T-cell (primary cell): ENCODE results near the gene ZNF598. TPM values are rescaled to one million over a fixed set of nuclear protein-coding genes. Genes with fewer than 3 reads are reported as not detected.

Source experiments
- ATAC-seq, 4 experiments: fragments of 200-7000 bp in 3 of 4; fragments of 150-1000 bp in 1 of 4; cut with Tn5 transposase; replicated peaks in 1 of 4; 1 replicate in 3 of 4; 2 replicates in 1 of 4; pipeline ENCODE4 v1.10.0; 2021; ENCODE audit warnings: moderate library complexity in 3 of 4, mild to moderate bottlenecking in 2 of 4, moderate number of reproducible peaks in 1 of 4
- CTCF ChIA-PET, 2 donors: fragments of 300-600 bp; sonication (Branson Sonifier 250); formaldehyde crosslinking; loops; one replicate each; lab custom pipeline; 2022; ENCODE audit warnings: antibody characterized with exemption in 2 of 2; lab: Charles Lee
- POLR2A ChIA-PET, 2 donors: fragments of 300-600 bp; sonication (Branson Sonifier 250); formaldehyde crosslinking; loops; one replicate each; lab custom pipeline; 2022; ENCODE audit warnings: antibody characterized with exemption in 2 of 2; lab: Charles Lee
- DNase-seq, 35 experiments: peaks; one replicate each; pipeline versions ENCODE4 v3.0.0 to v3.0.0-alpha.2; 2013 to 2023
- H3K27ac ChIP-seq: one replicate; pipeline ENCODE4 v1.5.1; 2013; ENCODE audit warnings: low read length
- H3K27me3 ChIP-seq, 2 experiments: replicated peaks in 1 of 2; 1 replicate in 1 of 2; 2 replicates in 1 of 2; pipeline versions ENCODE4 v1.6.1 to v1.7.0; 2013; ENCODE audit warnings: low read length in 1 of 2, mixed read lengths in 1 of 2; ENCODE audit not compliant: control insufficient read depth in 2 of 2, insufficient read depth in 2 of 2; ENCODE audit errors: extremely low read depth in 1 of 2
- H3K36me3 ChIP-seq, 2 donors: 1 replicate in 1 of 2; 2 replicates in 1 of 2; pipeline versions ENCODE4 v1.6.1 to v1.7.0; 2013; ENCODE audit warnings: low read length in 1 of 2; ENCODE audit not compliant: control insufficient read depth in 2 of 2, insufficient read depth in 1 of 2; ENCODE audit errors: extremely low read depth in 1 of 2
- H3K4me1 ChIP-seq, 2 experiments: 1 replicate in 1 of 2; 2 replicates in 1 of 2; pipeline versions ENCODE4 v1.6.1 to v1.7.0; 2013; ENCODE audit warnings: low read length in 2 of 2, mixed read lengths in 1 of 2; ENCODE audit not compliant: insufficient read depth in 2 of 2, control insufficient read depth in 1 of 2; ENCODE audit errors: extremely low read depth in 1 of 2
- H3K4me3 ChIP-seq, 2 donors: 1 replicate in 1 of 2; 2 replicates in 1 of 2; pipeline versions ENCODE4 v1.5.1 to v1.7.0; 2013; ENCODE audit warnings: mild to moderate bottlenecking in 2 of 2, low read length in 1 of 2, moderate library complexity in 1 of 2; ENCODE audit not compliant: control insufficient read depth in 1 of 2; ENCODE audit errors: extremely low read depth in 1 of 2
- H3K9me3 ChIP-seq: 2 replicates; pipeline ENCODE4 v1.7.0; 2013
- H3K27ac Mint-ChIP-seq, 2 donors: one replicate each; pipeline ENCODE4 v1.8.0; 2020 to 2021; ENCODE audit warnings: mild to moderate bottlenecking in 2 of 2, mixed read lengths in 2 of 2
- H3K27me3 Mint-ChIP-seq, 2 donors: one replicate each; pipeline ENCODE4 v1.8.0; 2021 to 2022; ENCODE audit warnings: mixed read lengths in 2 of 2
- H3K36me3 Mint-ChIP-seq: one replicate; pipeline ENCODE4 v1.8.0; 2021; ENCODE audit warnings: mixed read lengths
- H3K4me1 Mint-ChIP-seq, 3 donors: one replicate each; pipeline ENCODE4 v1.8.0; 2020 to 2022; ENCODE audit warnings: mixed read lengths in 3 of 3, mild to moderate bottlenecking in 1 of 3
- H3K4me3 Mint-ChIP-seq, 3 donors: one replicate each; pipeline ENCODE4 v1.8.0; 2020 to 2022; ENCODE audit warnings: mild to moderate bottlenecking in 3 of 3, mixed read lengths in 3 of 3, moderate library complexity in 3 of 3
- H3K9me3 Mint-ChIP-seq, 3 donors: one replicate each; pipeline ENCODE4 v1.8.0; 2020 to 2022; ENCODE audit warnings: mixed read lengths in 3 of 3
- WGBS: methylation state at CpG from one replicate; pipeline ENCODE4 v1.1.5; 2013; ENCODE audit warnings: missing lambda C conversion rate; ENCODE audit not compliant: insufficient coverage; 5-methylcytosine and 5-hydroxymethylcytosine counted together
- total RNA-seq, 35 experiments: library from RNA in 6 of 35; stranded (reverse) in 6 of 35; fragments of 120-200 nt in 1 of 35; gene quantifications; one replicate each; pipeline versions ENCODE4 v1.2.1 to v1.2.4 and lab custom pipeline; 2013 to 2026

ZNF598 gene
- total RNA-seq, 5 donors from 2014 or later (not counting 1 experiment from before 2014, with no cell fraction given), result 44.3 to 73.7 (median 68.8) TPM

DNA sequence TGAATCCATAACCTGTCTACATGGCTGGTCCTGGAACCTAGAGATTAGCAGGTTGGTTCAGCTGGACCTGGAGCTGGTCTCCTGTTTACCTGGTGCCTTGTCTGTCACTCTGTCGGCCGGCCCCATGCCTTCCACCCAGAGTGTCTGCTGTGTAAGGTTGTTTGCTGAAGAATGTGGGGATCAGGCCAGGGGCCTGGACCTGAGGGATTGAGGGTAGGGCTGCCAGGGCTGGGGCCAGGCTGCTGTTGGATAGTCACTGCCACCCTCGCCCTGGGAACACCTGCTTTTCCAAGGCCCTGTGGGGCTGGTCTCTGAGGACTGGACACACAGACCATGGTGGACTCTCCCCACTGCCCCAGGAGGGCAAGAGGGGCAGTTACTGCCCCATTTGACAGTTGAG lies 18.5 kb upstream of the ZNF598 start:
- Mint-ChIP-seq H3K27ac (no peak overlapping the region), H3K36me3 (no peaks in the 10 kb centered on the region), H3K9me3 (no peaks in the 10 kb centered on the region), H3K27me3 (peaks cover 0 to 2% of the 10 kb centered on the region in 2 donors), H3K4me3 (peak overlapping the region; percentile 49 to 75 (median 72)), H3K4me1 (peaks cover 8 to 19% (median 10%) of the 10 kb centered on the region in 3 donors)
- ChIA-PET POLR2A (no interaction called here), CTCF (no interaction called here)
- Histone ChIP-seq H3K27ac (no peak overlapping the region), H3K36me3 (no peaks in the 10 kb centered on the region), H3K4me3 (no peak overlapping the region), H3K9me3 (no peaks in the 10 kb centered on the region), H3K27me3 (peaks cover 0 to 30% of the 10 kb centered on the region in 2 experiments), H3K4me1 (peaks cover 2 to 32% of the 10 kb centered on the region in 2 experiments)
- ATAC-seq (no peak), DNase-seq (no peak)
- WGBS, result 88% methylated on average over 3 of the region's 3 CpGs

DNA sequence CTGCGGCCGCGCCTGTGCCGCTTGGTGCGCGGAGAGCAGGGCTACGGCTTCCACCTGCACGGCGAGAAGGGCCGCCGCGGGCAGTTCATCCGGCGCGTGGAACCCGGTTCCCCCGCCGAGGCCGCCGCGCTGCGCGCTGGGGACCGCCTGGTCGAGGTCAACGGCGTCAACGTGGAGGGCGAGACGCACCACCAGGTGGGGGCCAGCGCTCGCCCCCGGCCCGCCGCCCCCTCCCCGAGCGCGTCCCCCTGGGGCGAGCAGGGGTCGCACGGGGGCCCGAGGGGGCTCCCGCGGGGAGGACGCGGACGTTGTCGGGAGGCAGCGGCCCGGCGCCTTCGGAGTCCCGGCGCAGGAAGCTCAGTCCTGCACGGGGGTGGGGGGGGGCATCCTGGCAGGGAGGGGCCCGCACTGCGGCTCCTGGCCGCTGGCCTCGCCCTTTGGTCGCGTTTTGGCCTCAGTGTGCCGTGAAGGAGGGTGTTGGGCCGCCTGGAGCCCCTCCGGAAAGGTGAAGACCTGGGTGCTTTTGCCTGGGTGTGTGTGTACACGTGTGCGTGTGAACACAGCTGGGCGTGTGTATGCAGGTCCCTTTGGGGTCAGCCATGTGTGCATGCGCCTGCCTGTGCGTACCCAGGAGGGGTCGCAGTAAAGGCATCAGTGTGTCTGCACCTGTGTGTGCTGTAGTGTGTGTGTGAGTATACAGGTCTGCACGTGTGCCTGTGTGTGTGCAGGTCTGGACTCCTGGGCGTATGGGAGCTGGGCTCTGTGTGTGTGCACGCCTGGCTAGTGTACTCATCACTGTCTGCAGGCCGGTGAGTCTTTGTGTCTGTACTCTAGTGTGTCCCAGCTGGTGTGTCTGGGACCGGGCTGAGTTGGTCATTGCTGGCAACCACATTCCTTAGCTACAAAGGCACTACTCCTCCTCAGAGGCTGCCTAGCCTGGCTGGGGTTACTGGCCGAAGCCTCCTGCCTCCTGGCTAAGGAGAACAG lies 17.7 kb upstream of the ZNF598 start:
- Histone ChIP-seq H3K36me3 (no peaks in the 10 kb centered on the region), H3K27ac (no peak overlapping the region), H3K9me3 (no peaks in the 10 kb centered on the region), H3K27me3 (peaks cover 0 to 38% of the 10 kb centered on the region in 2 experiments), H3K4me1 (peaks cover 2 to 40% of the 10 kb centered on the region in 2 experiments), H3K4me3 (peak overlapping the region; percentile 23 to 55)
- 9% methylated on average over 76 of the region's 76 CpGs for WGBS
- H3K4me1 Mint-ChIP-seq, result peaks cover 13 to 26% (median 14%) of the 10 kb centered on the region in 3 donors
- H3K27ac Mint-ChIP-seq, result peak overlapping the region in 1 of 2 donors; percentile 22
- no peaks in the 10 kb centered on the region for H3K36me3 Mint-ChIP-seq
- DNase-seq (peak in 4 of 35 experiments; percentile 27 to 43 (median 28)), ATAC-seq (peak; percentile 16 to 44 (median 36))
- H3K9me3 Mint-ChIP-seq, result no peaks in the 10 kb centered on the region
- ChIA-PET POLR2A (interaction anchor here in 1 of 2 donors (0.6 kb wide), 3 partner anchors 128 to 1921 kb away, joined by 3 to 6 read pairs (median 5); partner anchors contain the start of gene TRAF7), CTCF (no interaction called here)
- peak overlapping the region; percentile 70 to 75 (median 72) for H3K4me3 Mint-ChIP-seq
- H3K27me3 Mint-ChIP-seq, result peaks cover 4 to 10% of the 10 kb centered on the region in 2 donors

DNA sequence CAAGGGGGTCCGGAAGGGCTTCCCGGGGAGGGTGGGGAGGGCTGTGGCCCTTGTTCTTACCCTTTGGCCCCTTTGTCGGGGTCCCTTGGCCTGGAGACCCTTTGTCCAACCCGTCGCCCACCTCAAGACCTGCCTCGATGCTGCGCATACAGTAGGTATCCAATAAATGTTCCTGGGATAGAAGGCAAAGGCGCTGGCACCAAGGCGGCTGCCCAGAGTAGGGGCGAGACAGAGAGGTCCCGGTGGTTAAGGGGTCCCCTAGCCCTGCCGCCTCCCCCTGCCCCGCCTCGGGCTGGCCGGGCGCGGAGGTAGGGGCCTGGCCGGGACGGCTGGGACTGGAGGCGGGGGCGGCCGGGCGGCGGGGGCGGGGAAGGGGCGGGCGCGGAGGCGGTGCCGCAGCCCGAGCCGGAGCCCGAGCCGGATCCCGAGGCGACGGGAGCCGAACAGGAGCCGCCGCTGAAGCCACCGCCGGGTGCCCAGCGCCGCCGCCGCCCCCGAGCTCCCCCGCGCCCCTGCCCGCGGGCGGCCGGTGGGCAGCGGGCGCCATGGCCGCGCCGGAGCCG lies 16.9 kb upstream of the ZNF598 start, which contains the start of gene NHERF2:
Gene NHERF2, plus strand, starts transcription at position 442 of the 563 bp plus-strand sequence. Its CDS starts 104 bp downstream, at position 546.
- Mint-ChIP-seq H3K4me1 (peaks cover 13 to 26% (median 14%) of the 10 kb centered on the region in 3 donors), H3K27ac (peak within 1 kb of the TSS in 1 of 2 donors; percentile 22), H3K9me3 (no peaks in the 10 kb centered on the region), H3K36me3 (no peaks in the 10 kb centered on the region), H3K4me3 (peak within 1 kb of the TSS; percentile 70 to 75 (median 72)), H3K27me3 (peaks cover 7 to 13% of the 10 kb centered on the region in 2 donors)
- Histone ChIP-seq H3K27me3 (peaks cover 0 to 44% of the 10 kb centered on the region in 2 experiments), H3K27ac (no peak within 1 kb of the TSS), H3K9me3 (no peaks in the 10 kb centered on the region), H3K36me3 (no peaks in the 10 kb centered on the region), H3K4me1 (peaks cover 2 to 41% of the 10 kb centered on the region in 2 experiments), H3K4me3 (peak within 1 kb of the TSS; percentile 23 to 55)
- DNase-seq (peak in 4 of 35 experiments; percentile 29 to 60 (median 35)), ATAC-seq (peak; percentile 41 to 48 (median 45))
- ChIA-PET POLR2A (interaction anchor here in 1 of 2 donors (0.6 kb wide), 2 partner anchors 129 to 489 kb away, joined by 3 to 6 read pairs; partner anchors contain the start of gene TRAF7), CTCF (no interaction called here)
- 12% methylated on average over 47 of the region's 59 CpGs for WGBS

DNA sequence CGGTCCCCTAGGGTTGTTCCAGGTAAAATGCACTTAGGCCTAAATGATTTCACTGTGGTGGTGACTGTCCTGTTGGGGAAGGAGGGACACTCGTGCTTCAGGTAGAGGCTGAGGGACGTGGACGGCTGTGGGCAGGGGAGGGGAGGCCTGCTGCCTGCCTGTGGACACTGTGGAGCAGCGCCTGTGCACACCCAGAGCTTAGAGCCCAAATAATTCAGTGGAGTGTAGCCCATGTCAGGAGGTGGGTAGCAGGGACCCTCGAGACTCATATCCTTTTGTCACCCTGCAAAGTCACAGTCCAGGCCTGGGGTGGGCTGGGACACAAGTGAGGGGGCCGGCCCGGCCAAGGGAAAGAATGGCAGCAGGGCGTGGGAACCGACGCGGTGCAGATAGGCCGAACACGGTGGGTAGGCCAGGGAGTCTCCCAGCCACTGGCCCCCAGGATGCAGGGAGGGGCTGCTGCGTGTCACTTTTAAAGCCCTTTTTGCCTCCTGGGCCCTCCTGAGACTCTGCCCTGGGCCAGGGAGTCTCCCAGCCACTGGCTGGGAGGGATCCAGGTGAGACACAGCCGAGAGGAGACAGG lies 16.3 kb upstream of the ZNF598 start:
- Mint-ChIP-seq H3K27me3 (peaks cover 8 to 19% of the 10 kb centered on the region in 2 donors), H3K27ac (no peak overlapping the region), H3K9me3 (no peaks in the 10 kb centered on the region), H3K36me3 (no peaks in the 10 kb centered on the region), H3K4me3 (peak overlapping the region; percentile 56 to 72 (median 63)), H3K4me1 (peaks cover 13 to 26% (median 14%) of the 10 kb centered on the region in 3 donors)
- ATAC-seq, result no peak
- no peak for DNase-seq
- POLR2A ChIA-PET, result interaction anchor here in 1 of 2 donors (0.6 kb wide), 1 partner anchor 129 kb away, joined by 3 read pairs; the partner anchor contains the start of gene TRAF7
- Histone ChIP-seq H3K27me3 (peaks cover 0 to 44% of the 10 kb centered on the region in 2 experiments), H3K4me1 (peaks cover 2 to 41% of the 10 kb centered on the region in 2 experiments), H3K9me3 (no peaks in the 10 kb centered on the region), H3K36me3 (no peaks in the 10 kb centered on the region), H3K27ac (no peak overlapping the region), H3K4me3 (peak overlapping the region in 1 of 2 donors; percentile 46)
- CTCF ChIA-PET, result no interaction called here
- WGBS, result 96% methylated on average over 15 of the region's 16 CpGs

DNA sequence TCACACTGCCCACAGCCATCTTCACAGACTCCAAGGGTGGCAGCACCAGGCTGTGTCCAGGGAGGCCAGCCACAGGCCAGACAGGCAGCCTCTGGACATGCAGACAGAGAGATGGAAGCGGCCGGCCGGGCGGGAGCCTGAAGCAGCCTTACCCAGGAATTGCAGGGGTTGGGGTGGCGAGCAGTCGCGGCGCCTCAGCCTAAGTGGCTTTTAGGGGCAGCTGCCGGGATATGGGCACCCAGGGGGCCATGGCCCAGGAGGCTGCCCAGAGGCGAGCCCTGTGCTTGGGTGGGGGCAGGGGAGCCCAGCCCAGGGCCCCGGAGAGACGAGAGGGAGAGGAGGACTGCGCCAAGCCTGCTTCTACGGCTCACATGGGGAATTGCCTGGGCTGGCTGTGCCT lies 15.6 kb upstream of the ZNF598 start:
- peaks cover 13 to 30% (median 16%) of the 10 kb centered on the region in 3 donors for H3K4me1 Mint-ChIP-seq
- Histone ChIP-seq H3K27ac (no peak overlapping the region), H3K27me3 (peaks cover 0 to 51% of the 10 kb centered on the region in 2 experiments), H3K9me3 (no peaks in the 10 kb centered on the region), H3K4me3 (no peak overlapping the region), H3K36me3 (no peaks in the 10 kb centered on the region), H3K4me1 (peaks cover 2 to 47% of the 10 kb centered on the region in 2 experiments)
- ChIA-PET POLR2A (no interaction called here), CTCF (no interaction called here)
- H3K27me3 Mint-ChIP-seq, result peaks cover 8 to 24% of the 10 kb centered on the region in 2 donors
- DNase-seq, result no peak
- H3K9me3 Mint-ChIP-seq, result no peaks in the 10 kb centered on the region
- WGBS, result 97% methylated on average over 10 of the region's 14 CpGs
- no peaks in the 10 kb centered on the region for H3K36me3 Mint-ChIP-seq
- peak overlapping the region in 1 of 2 donors; percentile 27 for H3K27ac Mint-ChIP-seq
- ATAC-seq, result no peak
- H3K4me3 Mint-ChIP-seq, result peak overlapping the region; percentile 36 to 72 (median 51)
